B cell (primary cell): ENCODE results near the gene BTG2.

Experiments
- CTCF ChIP-seq: fragments of 200-600 bp; IDR thresholded peaks from one replicate; pipeline ENCODE4 v1.8.0; 2022; ENCODE audit warnings: antibody characterized with exemption, mild to moderate bottlenecking
- EZH2 ChIP-seq: IDR thresholded peaks from 2 replicates; pipeline ENCODE4 v1.6.1; 2012; ENCODE audit warnings: borderline replicate concordance, low read depth, mild to moderate bottlenecking, moderate library complexity, low read length; ENCODE audit not compliant: insufficient read depth, poor library complexity, severe bottlenecking

- TF ChIP-seq CTCF (no peak), EZH2 (no peak)
Observed at GRCh38 chr1:203275656-203276272, 29.6 kb upstream of the BTG2 start.
